HG03066 (cell line): ENCODE results near the gene DHRS1.
"Not testable (repeated sequence)": the region's sequence is repeated elsewhere in the genome, so short reads cannot be mapped to it uniquely, and the experiment has no call there.

ENCODE experiments used
- ATAC-seq: cut with Tn5 transposase; IDR thresholded peaks from one replicate; pipeline ENCODE4 v1.9.1; 2021; ENCODE audit warnings: low read depth; ENCODE audit not compliant: unreplicated experiment

The DHRS1 gene

GRCh38 chr14:24329073-24329663, 29.6 kb upstream of the DHRS1 start:
- ATAC-seq = no peak

- not testable (repeated sequence) for ATAC-seq
Observed at GRCh38 chr14:24327914-24328313, 28.3 kb upstream of the DHRS1 start.

GRCh38 chr14:24327303-24327702, 27.7 kb upstream of the DHRS1 start:
- no peak for ATAC-seq

GRCh38 chr14:24325963-24326362, 26.4 kb upstream of the DHRS1 start:
- ATAC-seq = no peak

GRCh38 chr14:24325041-24325530, 25.5 kb upstream of the DHRS1 start:
- no peak for ATAC-seq

- ATAC-seq = no peak
Observed at GRCh38 chr14:24324024-24324423, 24.4 kb upstream of the DHRS1 start.

- no peak for ATAC-seq
Observed at GRCh38 chr14:24323341-24323740, 23.8 kb upstream of the DHRS1 start.

GRCh38 chr14:24322672-24323071, 23.1 kb upstream of the DHRS1 start:
- ATAC-seq = no peak

- ATAC-seq = no peak
Observed at GRCh38 chr14:24321212-24321975, 21.8 kb upstream of the DHRS1 start.

GRCh38 chr14:24317141-24317928, 17.8 kb upstream of the DHRS1 start:
- no peak for ATAC-seq

GRCh38 chr14:24316597-24316950, 17.0 kb upstream of the DHRS1 start:
- ATAC-seq = no peak

GRCh38 chr14:24315807-24316596, 16.4 kb upstream of the DHRS1 start:
- no peak for ATAC-seq

- ATAC-seq = no peak
Observed at GRCh38 chr14:24315243-24315806, 15.7 kb upstream of the DHRS1 start.

- no peak for ATAC-seq
Observed at GRCh38 chr14:24314377-24315193, 15.0 kb upstream of the DHRS1 start.

GRCh38 chr14:24313913-24314312, 14.3 kb upstream of the DHRS1 start:
- ATAC-seq = no peak

- ATAC-seq = no peak
Observed at GRCh38 chr14:24312736-24313507, 13.3 kb upstream of the DHRS1 start.

- no peak for ATAC-seq
Observed at GRCh38 chr14:24311837-24312615, 12.4 kb upstream of the DHRS1 start.
